GM12865 (cell line): Measurements from ENCODE around the gene TESK2.

Source experiments
- DNase-seq: peaks from one replicate; pipeline ENCODE4 v3.0.0; 2010; ENCODE audit warnings: low read depth
- H3K4me3 ChIP-seq: 2 replicates; pipeline ENCODE4 v1.5.1; 2011; ENCODE audit warnings: mild to moderate bottlenecking, low read depth, low read length, control low read depth
- CTCF ChIP-seq: IDR thresholded peaks from 2 replicates; pipeline ENCODE4 v1.5.1; 2011; ENCODE audit warnings: low read length, control low read depth, low read depth, inconsistent platforms; ENCODE audit not compliant: insufficient read depth; ENCODE audit errors: missing control alignments

Gene TESK2

GRCh38 chr1:45383191-45383590 lies 107.8 kb downstream of the TESK2 start:
- DNase-seq = no peak
- no peak for TF ChIP-seq CTCF
- H3K4me3 ChIP-seq = no peak overlapping the region

- no peak for TF ChIP-seq CTCF
- DNase-seq = no peak
- H3K4me3 ChIP-seq = no peak overlapping the region
These were observed 109.7 kb downstream of the TESK2 start for GRCh38 chr1:45381243-45381642.

- TF ChIP-seq CTCF = no peak
- no peak for DNase-seq
- no peak overlapping the region for H3K4me3 ChIP-seq
These were observed 110.2 kb downstream of the TESK2 start for GRCh38 chr1:45380730-45381129.

GRCh38 chr1:45380125-45380524 lies 110.8 kb downstream of the TESK2 start:
- peak; percentile 28 for DNase-seq
- H3K4me3 ChIP-seq = no peak overlapping the region
- TF ChIP-seq CTCF = no peak

GRCh38 chr1:45379524-45379923 lies 111.4 kb downstream of the TESK2 start:
- DNase-seq = no peak
- no peak overlapping the region for H3K4me3 ChIP-seq
- TF ChIP-seq CTCF = no peak

- H3K4me3 ChIP-seq = no peak overlapping the region
- no peak for TF ChIP-seq CTCF
- no peak for DNase-seq
These were observed 112.8 kb downstream of the TESK2 start for GRCh38 chr1:45378184-45378583.
